ENCODE data around the gene SPATA4. TPM values are rescaled to one million over a fixed set of nuclear protein-coding genes. Genes with fewer than 3 reads are reported as not detected.

SPATA4 gene
- polyA plus RNA-seq, 1 experiment: 0.07 TPM

- ChIA-PET CTCF (no interaction called here), POLR2A (no interaction called here)
- H3K36me3 ChIP-seq (ENCODE audit: control insufficient read depth, insufficient read depth, low read length): no peaks in the 10 kb centered on the region
- no peak overlapping the region for H3K4me3 ChIP-seq (ENCODE audit: low read depth, low read length)
- DNase-seq (ENCODE audit: low read depth): no peak
- H3K27me3 ChIP-seq (ENCODE audit: control insufficient read depth, insufficient read depth, low read length): no peaks in the 10 kb centered on the region
- no peak for TF ChIP-seq CTCF (IDR thresholded peaks at IDR 0.05; ENCODE audit: insufficient read depth, low read depth, low read length)
Observed at GRCh38 chr4:176191974-176192373, 3.4 kb downstream of the SPATA4 start.

GRCh38 chr4:176189891-176190795 is 5.2 kb downstream of the SPATA4 start:
- Histone ChIP-seq H3K27me3 (ENCODE audit: control insufficient read depth, insufficient read depth, low read length) (no peaks in the 10 kb centered on the region), H3K4me3 (ENCODE audit: low read depth, low read length) (no peak overlapping the region), H3K36me3 (ENCODE audit: control insufficient read depth, insufficient read depth, low read length) (no peaks in the 10 kb centered on the region)
- no peak for DNase-seq (ENCODE audit: low read depth)
- TF ChIP-seq CTCF (IDR thresholded peaks at IDR 0.05; ENCODE audit: insufficient read depth, low read depth, low read length): no peak
- CTCF ChIA-PET: no interaction called here
- POLR2A ChIA-PET: interaction anchor here (0.6 kb wide), 1 partner anchor 141 kb away, joined by 5 read pairs; no protein-coding TSS in a partner anchor

GRCh38 chr4:176188654-176189053 is 6.7 kb downstream of the SPATA4 start:
- CTCF ChIA-PET: no interaction called here

GRCh38 chr4:176187624-176188023 is 7.8 kb downstream of the SPATA4 start:
- TF ChIP-seq CTCF (IDR thresholded peaks at IDR 0.05; ENCODE audit: insufficient read depth, low read depth, low read length): no peak
- H3K36me3 ChIP-seq (ENCODE audit: control insufficient read depth, insufficient read depth, low read length): no peaks in the 10 kb centered on the region
- H3K27me3 ChIP-seq (ENCODE audit: control insufficient read depth, insufficient read depth, low read length): no peaks in the 10 kb centered on the region
- DNase-seq (ENCODE audit: low read depth): no peak
- no peak overlapping the region for H3K4me3 ChIP-seq (ENCODE audit: low read depth, low read length)
- POLR2A ChIA-PET: no interaction called here
- CTCF ChIA-PET: no interaction called here

More at GRCh38 chr4:176188654-176189053, 6.7 kb downstream of the SPATA4 start:
- TF ChIP-seq CTCF (IDR thresholded peaks at IDR 0.05; ENCODE audit: insufficient read depth, low read depth, low read length): no peak
- Histone ChIP-seq H3K27me3 (ENCODE audit: control insufficient read depth, insufficient read depth, low read length) (no peaks in the 10 kb centered on the region), H3K36me3 (ENCODE audit: control insufficient read depth, insufficient read depth, low read length) (no peaks in the 10 kb centered on the region), H3K4me3 (ENCODE audit: low read depth, low read length) (no peak overlapping the region)
- DNase-seq (ENCODE audit: low read depth): no peak
- POLR2A ChIA-PET: no interaction called here

- no peak overlapping the region for H3K4me3 ChIP-seq (ENCODE audit: low read depth, low read length)
- ChIA-PET POLR2A (no interaction called here), CTCF (no interaction called here)
- DNase-seq (ENCODE audit: low read depth): no peak
- H3K36me3 ChIP-seq (ENCODE audit: control insufficient read depth, insufficient read depth, low read length): no peaks in the 10 kb centered on the region
- no peak for TF ChIP-seq CTCF (IDR thresholded peaks at IDR 0.05; ENCODE audit: insufficient read depth, low read depth, low read length)
- H3K27me3 ChIP-seq (ENCODE audit: control insufficient read depth, insufficient read depth, low read length): no peaks in the 10 kb centered on the region
Observed at GRCh38 chr4:176186671-176187395, 8.6 kb downstream of the SPATA4 start.

All from BJ (cell line).